ENCODE results near the gene PDE6A.

The PDE6A gene

GRCh38 chr5:149979896-149980295 lies 35.3 kb upstream of the PDE6A start:
- Histone ChIP-seq H3K27ac (replicated peaks) (no peak overlapping the region), H3K4me3 (replicated peaks; ENCODE audit: insufficient read depth, low read length) (no peak overlapping the region), H3K27me3 (ENCODE audit: insufficient read depth, poor library complexity, severe bottlenecking) (no peaks in the 10 kb centered on the region)
- no peak for TF ChIP-seq GABPA (IDR thresholded peaks at IDR 0.05; ENCODE audit: low read depth)
- TF ChIP-seq REST (IDR thresholded peaks at IDR 0.05; ENCODE audit: insufficient replicate concordance, low read depth), result no peak
- no peak for TF ChIP-seq CTCF (IDR thresholded peaks at IDR 0.05; ENCODE audit: insufficient read depth, low read length)
- TF ChIP-seq SPI1 (IDR thresholded peaks at IDR 0.05; ENCODE audit: borderline replicate concordance, low read depth), result no peak
- TF ChIP-seq POLR2AphosphoS5 (IDR thresholded peaks at IDR 0.05; ENCODE audit: low read depth), result no peak
- no peak for DNase-seq (ENCODE audit: low read depth in 1 of 2, low spot score in 1 of 2)

- TF ChIP-seq GABPA (IDR thresholded peaks at IDR 0.05; ENCODE audit: low read depth) (no peak), REST (IDR thresholded peaks at IDR 0.05; ENCODE audit: insufficient replicate concordance, low read depth) (no peak), POLR2AphosphoS5 (IDR thresholded peaks at IDR 0.05; ENCODE audit: low read depth) (no peak), CTCF (IDR thresholded peaks at IDR 0.05; ENCODE audit: insufficient read depth, low read length) (no peak), SPI1 (IDR thresholded peaks at IDR 0.05; ENCODE audit: borderline replicate concordance, low read depth) (no peak)
- DNase-seq (ENCODE audit: low read depth in 1 of 2, low spot score in 1 of 2), result no peak
- H3K4me3 ChIP-seq (replicated peaks; ENCODE audit: insufficient read depth, low read length), result no peak overlapping the region
- no peaks in the 10 kb centered on the region for H3K27me3 ChIP-seq (ENCODE audit: insufficient read depth, poor library complexity, severe bottlenecking)
- no peak overlapping the region for H3K27ac ChIP-seq (replicated peaks)
These were observed 30.8 kb upstream of the PDE6A start for GRCh38 chr5:149975409-149975808.

- Histone ChIP-seq H3K27me3 (ENCODE audit: insufficient read depth, poor library complexity, severe bottlenecking) (no peaks in the 10 kb centered on the region), H3K27ac (replicated peaks) (no peak overlapping the region), H3K4me3 (replicated peaks; ENCODE audit: insufficient read depth, low read length) (no peak overlapping the region)
- DNase-seq (ENCODE audit: low read depth in 1 of 2, low spot score in 1 of 2), result no peak
- no peak for TF ChIP-seq POLR2AphosphoS5 (IDR thresholded peaks at IDR 0.05; ENCODE audit: low read depth)
- TF ChIP-seq CTCF (IDR thresholded peaks at IDR 0.05; ENCODE audit: insufficient read depth, low read length), result no peak
These were observed 24.8 kb upstream of the PDE6A start for GRCh38 chr5:149969181-149969930.

GRCh38 chr5:149966946-149967345 lies 22.4 kb upstream of the PDE6A start:
- H3K27ac ChIP-seq (replicated peaks), result no peak overlapping the region
- H3K4me3 ChIP-seq (replicated peaks; ENCODE audit: insufficient read depth, low read length), result no peak overlapping the region
- H3K27me3 ChIP-seq (ENCODE audit: insufficient read depth, poor library complexity, severe bottlenecking), result no peaks in the 10 kb centered on the region
- DNase-seq (ENCODE audit: low read depth in 1 of 2, low spot score in 1 of 2), result no peak
- TF ChIP-seq GABPA (IDR thresholded peaks at IDR 0.05; ENCODE audit: low read depth) (no peak), SPI1 (IDR thresholded peaks at IDR 0.05; ENCODE audit: borderline replicate concordance, low read depth) (no peak), CTCF (IDR thresholded peaks at IDR 0.05; ENCODE audit: insufficient read depth, low read length) (no peak), REST (IDR thresholded peaks at IDR 0.05; ENCODE audit: insufficient replicate concordance, low read depth) (no peak), POLR2AphosphoS5 (IDR thresholded peaks at IDR 0.05; ENCODE audit: low read depth) (no peak)

All from HL-60 (cell line).